GM18505 (cell line): ENCODE data around the gene ASAP3.

ENCODE experiments used
- ATAC-seq: cut with Tn5 transposase; IDR thresholded peaks from one replicate; pipeline ENCODE4 v1.9.1; 2021; ENCODE audit not compliant: unreplicated experiment
- POLR2A ChIP-seq: IDR thresholded peaks from 4 replicates; pipeline ENCODE4 v1.6.1; 2011; ENCODE audit warnings: borderline replicate concordance; ENCODE audit not compliant: insufficient read depth, insufficient read length; ENCODE audit errors: extremely low read depth

The ASAP3 gene

GRCh38 chr1:23422241-23422877, 61.6 kb downstream of the ASAP3 start:
- ATAC-seq, result no peak
- TF ChIP-seq POLR2A, result no peak

- no peak for TF ChIP-seq POLR2A
- ATAC-seq, result no peak
Observed at GRCh38 chr1:23421753-23422240, 62.2 kb downstream of the ASAP3 start.

GRCh38 chr1:23421343-23421742, 62.6 kb downstream of the ASAP3 start:
- TF ChIP-seq POLR2A, result no peak
- no peak for ATAC-seq

- no peak for ATAC-seq
- no peak for TF ChIP-seq POLR2A
Observed at GRCh38 chr1:23420778-23421177, 63.2 kb downstream of the ASAP3 start.

- no peak for TF ChIP-seq POLR2A
- ATAC-seq, result no peak
Observed at GRCh38 chr1:23419180-23419579, 64.8 kb downstream of the ASAP3 start.

- no peak for ATAC-seq
- no peak for TF ChIP-seq POLR2A
Observed at GRCh38 chr1:23417570-23417969, 66.4 kb downstream of the ASAP3 start.

GRCh38 chr1:23416964-23417363, 67.0 kb downstream of the ASAP3 start:
- ATAC-seq, result no peak
- no peak for TF ChIP-seq POLR2A

GRCh38 chr1:23408797-23409290, 75.1 kb downstream of the ASAP3 start:
- no peak for ATAC-seq
- no peak for TF ChIP-seq POLR2A

GRCh38 chr1:23407016-23407630, 76.9 kb downstream of the ASAP3 start:
- ATAC-seq, result no peak
- TF ChIP-seq POLR2A, result no peak

- TF ChIP-seq POLR2A, result no peak
- no peak for ATAC-seq
Observed at GRCh38 chr1:23405946-23406345, 78.0 kb downstream of the ASAP3 start.

GRCh38 chr1:23403735-23404486, 80.1 kb downstream of the ASAP3 start:
- no peak for ATAC-seq
- TF ChIP-seq POLR2A, result no peak

GRCh38 chr1:23403355-23403734, 80.6 kb downstream of the ASAP3 start:
- TF ChIP-seq POLR2A, result no peak
- no peak for ATAC-seq

GRCh38 chr1:23403038-23403336, 81.0 kb downstream of the ASAP3 start:
- no peak for ATAC-seq
- no peak for TF ChIP-seq POLR2A
